ENCODE data around the gene ARL16.

Gene ARL16

DNA sequence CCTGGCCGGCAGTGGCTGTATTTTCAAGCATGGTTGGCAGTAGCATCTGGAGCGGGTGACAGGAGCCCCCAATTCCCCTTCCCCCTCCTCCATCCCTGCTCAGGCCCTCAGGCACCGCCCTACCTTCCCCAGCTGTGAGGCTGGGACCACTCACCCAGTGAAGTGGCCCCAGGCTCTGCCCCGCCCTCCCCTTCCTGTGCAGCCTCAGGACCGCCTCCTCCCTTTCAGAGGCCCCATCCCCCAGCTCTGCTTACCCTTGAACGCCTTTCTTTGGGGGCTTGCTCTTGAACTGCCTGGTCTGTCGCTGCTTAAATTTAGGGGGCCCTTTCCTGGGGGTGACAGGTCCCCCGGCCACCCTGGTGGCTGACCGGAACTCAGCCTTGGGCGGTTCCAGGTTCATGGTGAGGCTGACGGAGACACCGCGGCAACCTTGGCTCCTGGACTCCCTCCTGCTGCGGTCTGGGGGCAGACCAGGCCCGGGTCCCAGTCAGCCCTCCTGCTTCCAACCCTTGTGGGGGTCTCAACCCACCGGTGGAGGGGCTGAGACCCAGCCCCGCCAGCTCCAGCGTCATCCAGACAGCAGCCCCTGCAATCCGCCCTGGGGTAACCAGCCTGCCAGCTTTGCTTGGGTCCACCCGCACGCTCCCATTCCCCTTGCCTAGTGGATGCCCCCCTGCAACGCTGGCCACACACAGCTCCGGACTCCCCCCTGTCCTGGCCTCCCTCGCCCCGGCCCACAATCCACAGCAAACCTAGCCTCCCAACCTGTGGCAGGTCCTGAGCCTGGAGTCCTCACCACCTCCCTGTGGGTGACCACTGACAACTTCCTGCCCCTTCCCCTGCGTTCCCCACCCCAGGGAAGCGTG lies 30.5 kb downstream of the ARL16 start:
- no peak overlapping the region for H3K4me3 ChIP-seq (ENCODE audit: low read depth, low read length)
- TF ChIP-seq, protein P1, sequence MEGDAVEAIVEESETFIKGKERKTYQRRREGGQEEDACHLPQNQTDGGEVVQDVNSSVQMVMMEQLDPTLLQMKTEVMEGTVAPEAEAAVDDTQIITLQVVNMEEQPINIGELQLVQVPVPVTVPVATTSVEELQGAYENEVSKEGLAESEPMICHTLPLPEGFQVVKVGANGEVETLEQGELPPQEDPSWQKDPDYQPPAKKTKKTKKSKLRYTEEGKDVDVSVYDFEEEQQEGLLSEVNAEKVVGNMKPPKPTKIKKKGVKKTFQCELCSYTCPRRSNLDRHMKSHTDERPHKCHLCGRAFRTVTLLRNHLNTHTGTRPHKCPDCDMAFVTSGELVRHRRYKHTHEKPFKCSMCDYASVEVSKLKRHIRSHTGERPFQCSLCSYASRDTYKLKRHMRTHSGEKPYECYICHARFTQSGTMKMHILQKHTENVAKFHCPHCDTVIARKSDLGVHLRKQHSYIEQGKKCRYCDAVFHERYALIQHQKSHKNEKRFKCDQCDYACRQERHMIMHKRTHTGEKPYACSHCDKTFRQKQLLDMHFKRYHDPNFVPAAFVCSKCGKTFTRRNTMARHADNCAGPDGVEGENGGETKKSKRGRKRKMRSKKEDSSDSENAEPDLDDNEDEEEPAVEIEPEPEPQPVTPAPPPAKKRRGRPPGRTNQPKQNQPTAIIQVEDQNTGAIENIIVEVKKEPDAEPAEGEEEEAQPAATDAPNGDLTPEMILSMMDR (IDR thresholded peaks at IDR 0.05; ENCODE audit: low read depth, low read length): no peak

GRCh38 chr17:81651692-81652091 lies 31.9 kb downstream of the ARL16 start:
- TF ChIP-seq, protein P1 (IDR thresholded peaks at IDR 0.05; ENCODE audit: low read depth, low read length): no peak

GRCh38 chr17:81650951-81651350 lies 32.6 kb downstream of the ARL16 start:
- no peak overlapping the region for H3K4me3 ChIP-seq (ENCODE audit: low read depth, low read length)
- TF ChIP-seq, protein P1 (IDR thresholded peaks at IDR 0.05; ENCODE audit: low read depth, low read length): no peak

More at GRCh38 chr17:81651692-81652091, 31.9 kb downstream of the ARL16 start:
- H3K4me3 ChIP-seq (ENCODE audit: low read depth, low read length): no peak overlapping the region

DNA sequence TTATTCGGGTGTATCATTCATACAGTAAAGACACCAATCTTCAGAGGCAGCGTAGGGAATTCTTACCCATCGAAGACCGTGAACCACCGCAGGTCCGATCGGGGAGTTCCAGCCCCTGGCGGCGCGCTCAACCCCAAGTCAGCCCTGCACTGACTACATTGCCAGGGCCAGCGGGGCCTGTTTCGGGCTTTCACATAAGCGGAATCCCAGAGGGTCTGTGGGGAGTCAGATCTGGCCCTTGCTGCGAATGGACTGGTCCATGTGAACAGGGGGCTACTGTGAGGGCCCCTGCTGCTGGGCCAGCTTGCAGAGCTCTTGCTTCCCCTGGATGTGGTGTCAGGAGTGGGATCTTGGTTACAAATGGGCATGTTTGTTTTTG lies 34.9 kb downstream of the ARL16 start:
- TF ChIP-seq, protein P1 (IDR thresholded peaks at IDR 0.05; ENCODE audit: low read depth, low read length): no peak
- H3K4me3 ChIP-seq (ENCODE audit: low read depth, low read length): no peak overlapping the region

DNA sequence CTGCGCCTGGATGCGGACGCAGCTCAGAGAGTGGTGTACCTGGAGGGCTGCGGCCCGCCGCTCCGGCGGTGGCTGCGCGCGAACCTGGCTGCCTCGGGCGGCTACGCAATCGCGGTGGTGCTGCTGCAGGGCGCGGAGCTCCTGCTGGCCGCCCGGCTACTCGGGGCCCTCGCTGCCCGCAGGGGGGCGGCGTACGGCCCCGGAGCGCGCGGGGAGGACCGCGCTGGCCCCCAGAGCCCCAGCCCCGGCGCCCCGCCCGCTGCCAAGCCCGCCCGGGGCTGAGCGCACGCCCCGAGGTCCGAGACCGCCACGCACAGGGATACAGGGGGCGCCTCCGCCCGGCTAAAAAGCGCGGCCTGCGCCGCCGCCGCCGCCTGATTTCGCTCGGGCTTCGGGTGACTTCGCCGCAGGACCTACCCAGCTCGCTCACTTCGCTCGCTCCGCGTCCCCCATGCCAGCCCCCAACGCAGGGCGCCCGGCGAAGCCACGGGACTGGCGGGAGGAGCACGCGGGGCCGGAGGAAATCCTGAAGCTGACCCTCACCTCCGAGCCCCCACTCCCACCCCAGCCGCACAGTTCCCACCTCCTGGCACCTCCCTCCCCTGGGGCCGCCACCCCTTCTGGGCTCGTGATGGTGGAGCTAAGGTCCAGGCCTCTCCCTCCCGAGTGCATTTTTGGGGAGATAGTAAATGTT lies 35.4 kb downstream of the ARL16 start:
- no peak overlapping the region for H3K4me3 ChIP-seq (ENCODE audit: low read depth, low read length)
- TF ChIP-seq, protein P1 (IDR thresholded peaks at IDR 0.05; ENCODE audit: low read depth, low read length): no peak

DNA sequence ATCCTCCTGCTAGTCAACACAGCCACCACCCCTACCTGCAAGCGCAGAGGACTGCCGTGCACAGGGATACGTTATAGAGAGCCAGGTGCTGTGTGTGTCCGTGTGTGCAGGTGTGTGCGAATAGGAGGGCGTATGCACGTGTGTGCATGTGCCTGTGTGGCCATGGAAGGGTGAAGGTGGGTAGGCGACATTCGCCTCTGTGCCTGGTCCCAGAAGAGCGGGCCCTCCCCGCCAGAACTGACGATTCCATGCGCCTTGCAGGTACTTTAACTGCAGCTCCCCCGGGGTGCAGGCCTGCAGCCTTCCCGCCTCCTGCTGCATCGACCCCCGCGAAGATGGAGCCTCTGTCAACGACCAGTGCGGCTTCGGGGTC lies 36.0 kb downstream of the ARL16 start:
- TF ChIP-seq, protein P1 (IDR thresholded peaks at IDR 0.05; ENCODE audit: low read depth, low read length): no peak
- H3K4me3 ChIP-seq (ENCODE audit: low read depth, low read length): no peak overlapping the region
